ENCODE results near the gene DNMT3L. TPM values are rescaled to one million over a fixed set of nuclear protein-coding genes. Genes with fewer than 3 reads are reported as not detected.

Gene DNMT3L
- total and polyA plus RNA-seq, 2 donors (not counting 1 experiment from before 2014, with no cell fraction given) = not detected

DNA sequence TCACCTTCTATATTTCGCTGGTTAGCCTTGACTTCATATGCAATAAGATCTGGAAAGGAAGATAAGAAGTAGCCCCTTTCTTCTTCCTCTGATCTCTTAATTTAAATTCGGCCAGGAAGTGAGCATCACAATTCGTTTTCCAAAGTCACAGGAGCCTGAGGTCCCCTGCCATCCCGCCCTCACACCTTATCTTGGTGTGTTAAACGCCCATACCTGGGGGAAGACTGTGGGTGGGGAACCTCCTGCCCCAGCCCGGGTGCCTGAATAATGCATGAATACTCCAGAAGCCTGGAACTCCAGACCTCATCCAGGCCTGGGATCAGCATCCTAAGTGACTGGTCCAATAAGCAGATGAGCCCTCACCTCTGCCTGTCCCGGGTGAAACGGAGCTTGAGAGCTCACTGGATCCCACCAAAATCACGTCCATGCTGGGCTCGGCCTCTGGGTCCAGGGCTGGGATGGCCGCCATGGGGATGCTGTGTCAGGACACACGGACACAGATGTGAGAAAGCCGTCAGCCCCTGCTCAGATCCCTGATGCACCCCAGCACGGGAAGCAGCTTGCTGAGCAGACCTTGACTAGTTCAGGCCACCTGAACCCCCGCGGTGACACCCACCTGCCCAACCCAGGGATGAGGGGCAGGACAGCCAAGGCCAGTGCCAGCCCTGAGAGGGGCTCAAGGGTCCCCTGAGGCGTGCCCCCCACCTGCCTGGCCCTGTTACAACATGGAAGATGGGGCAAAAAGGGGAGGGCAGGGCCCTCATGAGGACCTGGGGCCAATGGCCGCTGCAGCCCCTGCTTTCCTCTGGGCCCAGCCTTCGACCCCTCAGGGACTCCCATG lies 686 bp downstream of the DNMT3L start:
- no peaks in the 10 kb centered on the region for H3K4me1 ChIP-seq (ENCODE audit: control insufficient read depth in 2 of 2, insufficient read depth in 2 of 2, low read length in 2 of 2)
- H3K4me2 ChIP-seq (replicated peaks; ENCODE audit: low read depth, low read length, poor library complexity, severe bottlenecking) = no peak overlapping the region
- no peaks in the 10 kb centered on the region for H3K27me3 ChIP-seq (replicated peaks in 1 of 4; ENCODE audit: control extremely low read depth in 1 of 4, control insufficient read depth in 3 of 4, insufficient read depth in 4 of 4, low read length in 3 of 4)
- no peak overlapping the region for H3K9ac ChIP-seq (ENCODE audit: low read length)
- no peak overlapping the region for H3K27ac ChIP-seq (ENCODE audit: low read length in 2 of 2)
- 88% methylated on average over 17 of the region's 19 CpGs for WGBS (ENCODE audit: insufficient coverage)
- no peak for TF ChIP-seq EZH2 (IDR thresholded peaks at IDR 0.05; ENCODE audit: borderline replicate concordance, insufficient read depth, low read depth, low read length, poor library complexity, severe bottlenecking)
- TF ChIP-seq, protein P1, sequence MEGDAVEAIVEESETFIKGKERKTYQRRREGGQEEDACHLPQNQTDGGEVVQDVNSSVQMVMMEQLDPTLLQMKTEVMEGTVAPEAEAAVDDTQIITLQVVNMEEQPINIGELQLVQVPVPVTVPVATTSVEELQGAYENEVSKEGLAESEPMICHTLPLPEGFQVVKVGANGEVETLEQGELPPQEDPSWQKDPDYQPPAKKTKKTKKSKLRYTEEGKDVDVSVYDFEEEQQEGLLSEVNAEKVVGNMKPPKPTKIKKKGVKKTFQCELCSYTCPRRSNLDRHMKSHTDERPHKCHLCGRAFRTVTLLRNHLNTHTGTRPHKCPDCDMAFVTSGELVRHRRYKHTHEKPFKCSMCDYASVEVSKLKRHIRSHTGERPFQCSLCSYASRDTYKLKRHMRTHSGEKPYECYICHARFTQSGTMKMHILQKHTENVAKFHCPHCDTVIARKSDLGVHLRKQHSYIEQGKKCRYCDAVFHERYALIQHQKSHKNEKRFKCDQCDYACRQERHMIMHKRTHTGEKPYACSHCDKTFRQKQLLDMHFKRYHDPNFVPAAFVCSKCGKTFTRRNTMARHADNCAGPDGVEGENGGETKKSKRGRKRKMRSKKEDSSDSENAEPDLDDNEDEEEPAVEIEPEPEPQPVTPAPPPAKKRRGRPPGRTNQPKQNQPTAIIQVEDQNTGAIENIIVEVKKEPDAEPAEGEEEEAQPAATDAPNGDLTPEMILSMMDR (IDR thresholded peaks at IDR 0.05) = no peak
- intact Hi-C loops (cut with micrococcal nuclease) = no loop called here
- no peak overlapping the region for H3K4me3 ChIP-seq (ENCODE audit: control extremely low read depth in 1 of 5, extremely low read depth in 1 of 5, insufficient read depth in 1 of 5, low read depth in 2 of 5, low read length in 4 of 5)
- Mint-ChIP-seq H3K27ac (peak overlapping the region; percentile 29), H3K27me3 (no peaks in the 10 kb centered on the region), H3K4me1 (no peaks in the 10 kb centered on the region), H3K9me3 (ENCODE audit: insufficient read depth) (no peaks in the 10 kb centered on the region), H3K4me3 (no peak overlapping the region)
- H4K20me1 ChIP-seq (ENCODE audit: control insufficient read depth, insufficient read depth, low read length, poor library complexity, severe bottlenecking) = no peaks in the 10 kb centered on the region
- no peak overlapping the region for H2AFZ ChIP-seq (ENCODE audit: insufficient read depth, low read depth, low read length, poor library complexity, severe bottlenecking)
- H3K9me3 ChIP-seq (ENCODE audit: control extremely low read depth in 1 of 3, control insufficient read depth in 2 of 3, insufficient read depth in 1 of 3, low read length in 2 of 3) = no peaks in the 10 kb centered on the region
- no peak for ATAC-seq (ENCODE audit: low read depth)
- POLR2A ChIA-PET = no interaction called here
- CTCF ChIA-PET = no interaction called here
- H3K36me3 ChIP-seq (replicated peaks in 1 of 2; ENCODE audit: control extremely low read depth in 1 of 2, control insufficient read depth in 1 of 2, extremely low read depth in 1 of 2, insufficient read depth in 2 of 2, low read length in 1 of 2) = no peaks in the 10 kb centered on the region
- H3K79me2 ChIP-seq (ENCODE audit: control insufficient read depth, insufficient read depth, low read length) = no peaks in the 10 kb centered on the region
- DNase-seq = no peak

GRCh38 chr21:44260066-44260465 lies 1.6 kb downstream of the DNMT3L start:
- H3K9me3 Mint-ChIP-seq (ENCODE audit: insufficient read depth) = no peaks in the 10 kb centered on the region
- H3K4me3 Mint-ChIP-seq = no peak overlapping the region
- ChIA-PET POLR2A (no interaction called here), CTCF (no interaction called here)
- Histone ChIP-seq H3K79me2 (ENCODE audit: control insufficient read depth, insufficient read depth, low read length) (no peaks in the 10 kb centered on the region), H3K9ac (ENCODE audit: low read length) (no peak overlapping the region), H3K4me1 (ENCODE audit: control insufficient read depth in 2 of 2, insufficient read depth in 2 of 2, low read length in 2 of 2) (no peaks in the 10 kb centered on the region), H3K27ac (ENCODE audit: low read length in 2 of 2) (no peak overlapping the region), H3K4me2 (replicated peaks; ENCODE audit: low read depth, low read length, poor library complexity, severe bottlenecking) (no peak overlapping the region), H3K4me3 (ENCODE audit: control extremely low read depth in 1 of 5, extremely low read depth in 1 of 5, insufficient read depth in 1 of 5, low read depth in 2 of 5, low read length in 4 of 5) (no peak overlapping the region), H4K20me1 (ENCODE audit: control insufficient read depth, insufficient read depth, low read length, poor library complexity, severe bottlenecking) (no peaks in the 10 kb centered on the region), H3K9me3 (ENCODE audit: control extremely low read depth in 1 of 3, control insufficient read depth in 2 of 3, insufficient read depth in 1 of 3, low read length in 2 of 3) (no peaks in the 10 kb centered on the region), H3K27me3 (replicated peaks in 1 of 4; ENCODE audit: control extremely low read depth in 1 of 4, control insufficient read depth in 3 of 4, insufficient read depth in 4 of 4, low read length in 3 of 4) (no peaks in the 10 kb centered on the region), H3K36me3 (replicated peaks in 1 of 2; ENCODE audit: control extremely low read depth in 1 of 2, control insufficient read depth in 1 of 2, extremely low read depth in 1 of 2, insufficient read depth in 2 of 2, low read length in 1 of 2) (no peaks in the 10 kb centered on the region), H2AFZ (ENCODE audit: insufficient read depth, low read depth, low read length, poor library complexity, severe bottlenecking) (no peak overlapping the region)
- no peaks in the 10 kb centered on the region for H3K27me3 Mint-ChIP-seq
- intact Hi-C loops (cut with micrococcal nuclease) = no loop called here
- no peak for DNase-seq
- 86% methylated on average over 3 of the region's 4 CpGs for WGBS (ENCODE audit: insufficient coverage)
- ATAC-seq (ENCODE audit: low read depth) = no peak
- TF ChIP-seq, protein P1 (IDR thresholded peaks at IDR 0.05) = no peak
- no peak for TF ChIP-seq EZH2 (IDR thresholded peaks at IDR 0.05; ENCODE audit: borderline replicate concordance, insufficient read depth, low read depth, low read length, poor library complexity, severe bottlenecking)
- no peaks in the 10 kb centered on the region for H3K4me1 Mint-ChIP-seq
- H3K27ac Mint-ChIP-seq = no peak overlapping the region

All from B cell (primary cell).